Measurements from ENCODE around the gene ABCG1.

DNA sequence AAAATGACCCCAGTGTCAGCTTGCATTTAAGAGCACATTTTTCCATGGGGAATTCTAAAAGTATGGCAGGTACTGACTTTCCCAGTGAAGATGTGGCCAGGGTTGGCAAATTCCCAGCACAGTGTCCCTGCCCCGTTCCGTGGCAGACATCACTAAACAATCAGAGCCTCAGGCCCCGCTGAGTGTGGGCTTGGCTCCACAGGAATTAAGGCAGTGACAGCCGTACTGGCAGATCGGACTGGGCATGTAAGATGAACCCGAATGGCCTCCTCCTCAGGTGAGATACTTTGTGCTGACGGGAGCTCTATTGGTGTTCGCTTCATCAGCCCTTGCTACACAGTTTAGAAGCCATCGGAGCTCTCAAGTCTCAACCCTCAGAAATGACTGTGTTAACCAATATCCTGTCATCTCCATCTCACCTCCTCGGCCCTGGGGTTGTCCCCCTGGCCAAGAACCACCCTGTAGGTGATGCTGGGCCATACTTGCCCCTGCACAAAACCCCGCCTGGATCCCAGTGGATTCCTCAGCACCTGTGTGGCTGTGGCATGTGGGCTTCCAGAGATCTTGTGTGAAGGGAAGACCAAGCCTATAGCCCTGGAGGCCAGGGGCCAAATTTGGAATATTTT is 29.0 kb upstream of the ABCG1 start:
- TF ChIP-seq POLR2AphosphoS5 (IDR thresholded peaks at IDR 0.05; ENCODE audit: low read depth, low read length) (no peak), TAF1 (IDR thresholded peaks at IDR 0.05; ENCODE audit: borderline replicate concordance, low read depth, low read length) (no peak)
